Fibroblast of villous mesenchyme (primary cell): ENCODE results near the gene DDX24. TPM values are rescaled to one million over a fixed set of nuclear protein-coding genes. Genes with fewer than 3 reads are reported as not detected.

Source experiments
- DNase-seq: peaks from one replicate; pipeline ENCODE4 v3.0.0-alpha.2; 2010; ENCODE audit warnings: low read depth
- H3K4me3 ChIP-seq: 2 replicates; pipeline ENCODE4 v1.5.1; 2011; ENCODE audit warnings: low read depth, mild to moderate bottlenecking, low read length
- total RNA-seq: library from RNA; depleted of rRNA; stranded (reverse); fragments of >200 nt; gene quantifications from 2 replicates; pipeline ENCODE4 v1.2.3, GENCODE V29; 2012
- TF ChIP-seq, protein P1 (sequence below): IDR thresholded peaks from 2 replicates; pipeline ENCODE4 v1.5.1; 2012; ENCODE audit warnings: low read depth, mild to moderate bottlenecking, low read length; ENCODE audit not compliant: insufficient read depth

Gene DDX24
- total RNA-seq, 1 donor = 128 TPM

DNA sequence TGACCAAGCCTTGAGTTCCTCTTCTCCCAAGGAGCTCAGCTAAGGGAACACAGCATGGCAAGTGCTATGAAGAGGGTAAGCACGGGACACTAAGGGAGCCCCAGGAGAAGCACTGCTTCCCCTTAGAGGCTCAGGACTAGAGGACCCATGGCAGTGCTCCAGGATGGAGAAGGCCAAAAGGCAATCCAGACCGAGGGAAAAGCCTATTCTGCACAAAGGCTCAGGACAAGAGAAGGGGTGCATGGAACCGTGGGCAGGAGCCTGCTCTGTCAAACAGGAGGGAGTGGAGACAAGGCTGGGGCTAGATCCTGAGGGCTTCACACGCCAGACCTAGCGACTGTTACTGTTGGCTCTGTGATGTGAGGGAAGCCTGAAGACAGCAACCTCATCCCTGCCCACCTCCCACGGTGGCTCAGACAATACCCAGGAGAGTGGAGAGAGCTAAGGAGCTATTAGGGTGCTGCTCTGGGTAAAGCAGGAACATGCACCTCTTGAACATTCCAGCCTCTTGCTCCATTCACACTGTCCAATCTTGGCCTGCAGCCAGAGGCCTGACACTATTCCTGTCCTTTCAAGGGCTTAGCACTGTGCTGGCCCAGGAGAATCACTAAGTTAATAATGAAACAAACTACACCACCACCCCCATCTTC is 30.6 kb downstream of the DDX24 start:
- TF ChIP-seq, protein P1, sequence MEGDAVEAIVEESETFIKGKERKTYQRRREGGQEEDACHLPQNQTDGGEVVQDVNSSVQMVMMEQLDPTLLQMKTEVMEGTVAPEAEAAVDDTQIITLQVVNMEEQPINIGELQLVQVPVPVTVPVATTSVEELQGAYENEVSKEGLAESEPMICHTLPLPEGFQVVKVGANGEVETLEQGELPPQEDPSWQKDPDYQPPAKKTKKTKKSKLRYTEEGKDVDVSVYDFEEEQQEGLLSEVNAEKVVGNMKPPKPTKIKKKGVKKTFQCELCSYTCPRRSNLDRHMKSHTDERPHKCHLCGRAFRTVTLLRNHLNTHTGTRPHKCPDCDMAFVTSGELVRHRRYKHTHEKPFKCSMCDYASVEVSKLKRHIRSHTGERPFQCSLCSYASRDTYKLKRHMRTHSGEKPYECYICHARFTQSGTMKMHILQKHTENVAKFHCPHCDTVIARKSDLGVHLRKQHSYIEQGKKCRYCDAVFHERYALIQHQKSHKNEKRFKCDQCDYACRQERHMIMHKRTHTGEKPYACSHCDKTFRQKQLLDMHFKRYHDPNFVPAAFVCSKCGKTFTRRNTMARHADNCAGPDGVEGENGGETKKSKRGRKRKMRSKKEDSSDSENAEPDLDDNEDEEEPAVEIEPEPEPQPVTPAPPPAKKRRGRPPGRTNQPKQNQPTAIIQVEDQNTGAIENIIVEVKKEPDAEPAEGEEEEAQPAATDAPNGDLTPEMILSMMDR = no peak
- no peak overlapping the region for H3K4me3 ChIP-seq
- no peak for DNase-seq

DNA sequence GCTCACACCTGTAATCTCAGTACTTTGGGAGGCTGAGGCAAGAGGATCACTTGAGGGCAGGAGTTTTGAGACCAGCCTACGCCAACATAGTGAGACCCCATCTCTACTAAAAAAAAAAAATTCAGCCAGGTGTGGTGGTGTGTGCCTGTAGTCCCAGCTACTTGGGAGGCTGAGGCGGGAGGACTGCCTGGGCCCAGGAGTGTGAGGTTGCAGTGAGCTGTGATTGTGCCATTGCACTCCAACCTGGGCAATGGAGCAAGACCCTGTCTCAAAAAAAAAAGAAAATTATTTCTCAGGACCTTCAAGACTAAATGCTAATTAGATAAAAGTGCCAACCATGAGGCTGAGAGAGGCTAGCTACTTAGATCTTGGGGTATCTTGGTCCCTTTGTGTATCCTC is 31.4 kb downstream of the DDX24 start:
- no peak overlapping the region for H3K4me3 ChIP-seq
- TF ChIP-seq, protein P1 = no peak
- no peak for DNase-seq

DNA sequence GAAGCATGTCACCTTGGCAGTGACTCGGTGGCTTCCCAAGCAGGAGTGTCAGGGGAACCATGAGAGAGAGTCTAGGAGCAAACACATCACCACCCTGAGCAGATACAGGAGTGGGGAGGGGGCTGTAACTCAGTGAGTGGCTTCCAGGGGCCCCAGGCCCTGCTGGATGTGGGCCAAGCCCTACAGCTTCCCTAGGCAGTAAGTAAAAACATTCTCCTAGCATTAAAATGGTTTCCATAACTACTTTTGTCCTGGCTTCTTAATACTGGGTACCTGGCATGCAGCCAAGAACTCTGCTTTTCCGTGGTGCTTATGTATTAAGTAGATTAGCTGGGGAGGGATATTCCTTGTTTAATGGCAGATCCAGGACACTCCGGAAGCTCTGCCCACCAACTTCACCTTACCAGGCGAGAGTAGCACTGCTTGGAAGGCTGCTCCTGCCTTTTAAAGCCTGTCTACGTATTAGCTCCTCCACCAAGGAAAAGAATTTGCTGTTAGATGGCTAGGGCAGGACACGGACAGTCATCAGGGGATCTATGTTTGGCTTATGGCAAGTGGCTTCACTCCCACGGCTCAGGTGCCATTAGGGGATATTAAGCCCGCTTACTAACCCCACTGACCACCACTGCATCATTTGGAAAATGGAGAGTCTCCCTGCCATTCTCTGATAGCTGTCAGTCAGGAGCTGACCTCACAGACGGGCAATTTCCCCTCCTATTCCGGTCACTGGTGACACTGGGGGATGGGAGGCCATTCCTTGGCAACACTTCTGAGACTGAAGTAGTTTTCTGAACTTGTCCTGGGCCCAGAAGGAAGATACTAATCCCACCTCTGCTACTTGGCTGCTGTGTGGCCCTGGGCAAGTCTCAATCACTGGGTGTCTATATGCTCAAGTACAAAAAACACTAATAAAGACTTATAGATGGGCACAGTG is 32.0 kb downstream of the DDX24 start:
- DNase-seq = no peak
- H3K4me3 ChIP-seq = no peak overlapping the region
- TF ChIP-seq, protein P1 = no peak

DNA sequence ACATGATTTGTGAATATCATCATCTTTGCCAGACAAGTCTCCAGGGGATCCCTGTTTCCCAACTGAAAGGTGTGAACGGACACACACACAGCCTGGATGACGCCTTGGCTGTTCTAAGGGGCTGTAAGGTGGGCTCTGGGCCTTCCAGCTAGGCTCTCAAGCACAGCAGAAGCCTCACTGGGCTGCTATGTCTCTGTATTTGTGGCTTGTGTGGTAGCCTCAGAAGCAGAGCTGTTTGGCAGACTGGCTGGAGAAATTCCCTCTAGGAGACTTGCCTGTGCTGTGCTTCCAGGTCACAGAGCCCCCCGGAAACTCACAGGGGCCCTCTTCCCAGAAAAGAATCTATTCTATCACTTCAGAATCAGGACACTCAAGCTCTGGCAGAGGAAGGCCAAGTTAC is 33.4 kb downstream of the DDX24 start:
- TF ChIP-seq, protein P1 = no peak
- no peak for DNase-seq
- H3K4me3 ChIP-seq = no peak overlapping the region

DNA sequence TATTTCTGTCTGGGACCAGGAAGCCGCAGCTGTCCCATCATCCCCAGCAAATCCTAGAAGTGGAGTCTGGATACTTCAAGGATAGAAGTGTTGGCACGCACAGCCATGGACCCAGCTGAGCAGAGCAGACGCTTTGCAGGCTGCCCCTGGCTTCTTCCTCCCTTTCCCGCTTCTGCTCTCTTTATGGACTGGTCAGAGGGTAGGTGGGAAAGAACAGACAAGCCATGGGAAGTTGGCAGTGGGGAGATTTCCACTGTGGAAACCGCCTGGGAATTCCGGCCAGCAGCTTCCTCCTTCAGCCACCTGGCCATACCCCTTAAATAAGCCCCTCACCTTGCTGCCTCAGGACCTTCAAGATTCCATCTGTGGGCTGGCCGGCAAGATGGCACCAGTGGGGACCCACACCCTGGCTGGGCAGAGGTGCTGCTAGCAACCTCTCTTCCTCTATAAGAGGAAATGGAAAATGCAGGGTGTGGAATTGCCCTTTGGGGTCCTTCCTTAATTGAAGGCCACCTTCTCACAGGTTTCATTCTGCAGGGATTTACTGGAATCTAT is 34.2 kb downstream of the DDX24 start:
- TF ChIP-seq, protein P1 = no peak
- no peak for DNase-seq
- no peak overlapping the region for H3K4me3 ChIP-seq

DNA sequence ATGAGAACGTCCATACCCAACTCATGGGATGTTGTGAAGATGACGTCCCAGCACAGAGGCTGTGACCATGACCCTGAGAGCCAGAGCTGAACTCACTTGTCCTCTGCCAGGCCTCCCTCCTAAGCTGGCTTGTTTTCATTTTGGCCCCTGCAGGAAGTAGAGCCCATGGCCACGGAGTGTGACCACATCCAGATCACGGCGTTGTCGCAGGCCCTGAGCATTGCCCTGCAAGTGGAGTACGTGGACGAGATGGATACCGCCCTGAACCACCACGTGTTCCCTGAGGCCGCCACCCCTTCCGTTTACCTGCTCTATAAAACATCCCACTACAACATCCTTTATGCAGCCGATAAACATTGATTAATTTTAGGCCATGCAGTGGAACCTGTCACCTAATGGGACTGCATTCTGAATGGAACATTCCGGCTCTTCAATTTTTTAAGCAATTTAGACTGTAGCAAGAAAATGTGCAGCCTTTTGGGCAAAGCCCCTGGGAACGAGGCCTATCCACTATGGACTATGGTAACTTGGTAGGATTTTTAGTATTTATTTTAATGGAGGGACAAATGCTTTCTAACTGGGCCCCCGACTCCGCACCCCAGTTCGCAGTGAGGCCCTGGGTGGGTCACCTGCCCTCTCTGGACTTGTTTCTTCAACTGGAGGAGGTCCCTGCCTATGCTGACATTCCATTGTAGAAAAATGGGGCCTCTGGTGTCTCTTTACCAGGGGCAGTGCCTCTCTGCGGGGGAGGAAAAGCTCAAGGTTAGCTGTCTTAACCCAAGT is 35.2 kb downstream of the DDX24 start:
- TF ChIP-seq, protein P1 = no peak
- no peak for DNase-seq
- no peak overlapping the region for H3K4me3 ChIP-seq
